Neural progenitor cell (in vitro differentiated cells): ENCODE measurements around the gene PCSK1N.

ENCODE experiments used
- CTCF ChIP-seq: fragments of 200-600 bp; sonication (generic); IDR thresholded peaks from 2 replicates; pipeline ENCODE4 v1.5.1; 2017; ENCODE audit warnings: antibody characterized with exemption, mild to moderate bottlenecking
- EZH2phosphoT487 ChIP-seq: fragments of 200-600 bp; sonication (generic); IDR thresholded peaks from 2 replicates; pipeline ENCODE4 v1.6.1; 2017; ENCODE audit warnings: antibody characterized with exemption

- no peak for TF ChIP-seq CTCF
- no peak for TF ChIP-seq EZH2phosphoT487
These were observed 4.3 kb upstream of the PCSK1N start for GRCh38 chrX:48839686-48840085.
